Ramos (cell line): ENCODE measurements around the gene NCF4.

Experiments used
- in situ Hi-C: fragments of 300-500 bp; cut with MboI; formaldehyde crosslinking; loops from one replicate; pipeline ENCODE4 v1.14.3; 2022; ENCODE audit warnings: low sequenced_read_pairs; ENCODE audit not compliant: unreplicated experiment

Gene NCF4

GRCh38 chr22:36916034-36916433 lies 55.2 kb downstream of the NCF4 start:
- in situ Hi-C loops = no loop called here

- in situ Hi-C loops = no loop called here
Measured at GRCh38 chr22:36918586-36919284, 57.9 kb downstream of the NCF4 start.

- in situ Hi-C loops = no loop called here
Measured at GRCh38 chr22:36921309-36922104, 60.7 kb downstream of the NCF4 start.

- in situ Hi-C loops = no loop called here
Measured at GRCh38 chr22:36922105-36922608, 61.4 kb downstream of the NCF4 start.

GRCh38 chr22:36922711-36923110 lies 61.9 kb downstream of the NCF4 start:
- in situ Hi-C loops = no loop called here

GRCh38 chr22:36923131-36923788 lies 62.5 kb downstream of the NCF4 start:
- in situ Hi-C loops = no loop called here

GRCh38 chr22:36924151-36924698 lies 63.4 kb downstream of the NCF4 start:
- in situ Hi-C loops = no loop called here

- in situ Hi-C loops = no loop called here
Measured at GRCh38 chr22:36925388-36926290, 64.8 kb downstream of the NCF4 start.

GRCh38 chr22:36926309-36926708 lies 65.5 kb downstream of the NCF4 start:
- in situ Hi-C loops = no loop called here

GRCh38 chr22:36926721-36927435 lies 66.1 kb downstream of the NCF4 start:
- in situ Hi-C loops = no loop called here
